Limb (tissue), 2 donors: Measurements from ENCODE around the gene LDAF1.
A peak's percentile ranks its signal among the peaks of the same experiment; 100 is the strongest.
"Not testable (repeated sequence)": the region's sequence is repeated elsewhere in the genome, so short reads cannot be mapped to it uniquely, and the experiment has no call there.

Source experiments
- DNase-seq, 2 donors: peaks; one replicate each; pipeline ENCODE4 v3.0.0-alpha.2; 2016; ENCODE audit errors: extremely low spot score in 2 of 2

Gene LDAF1

GRCh38 chr16:21162661-21163151, 4.2 kb downstream of the LDAF1 start:
- peak; percentile 31 to 85 for DNase-seq

GRCh38 chr16:21163576-21163975, 5.1 kb downstream of the LDAF1 start:
- no peak for DNase-seq

- no peak for DNase-seq
Observed at GRCh38 chr16:21164521-21165168, 6.2 kb downstream of the LDAF1 start.

GRCh38 chr16:21166561-21166961, 8.1 kb downstream of the LDAF1 start:
- no peak for DNase-seq

- DNase-seq: no peak
Observed at GRCh38 chr16:21167360-21167759, 8.9 kb downstream of the LDAF1 start.

- no peak for DNase-seq
Observed at GRCh38 chr16:21167929-21168602, 9.6 kb downstream of the LDAF1 start.

- DNase-seq: no peak
Observed at GRCh38 chr16:21169249-21169981, 10.9 kb downstream of the LDAF1 start.

GRCh38 chr16:21170116-21170515, 11.6 kb downstream of the LDAF1 start:
- not testable (repeated sequence) for DNase-seq

- DNase-seq: no peak
Observed at GRCh38 chr16:21172650-21173049, 14.2 kb downstream of the LDAF1 start.

GRCh38 chr16:21175397-21175796, 16.9 kb downstream of the LDAF1 start:
- DNase-seq: no peak

- no peak for DNase-seq
Observed at GRCh38 chr16:21179126-21179982, 20.9 kb downstream of the LDAF1 start.

GRCh38 chr16:21179983-21180365, 21.5 kb downstream of the LDAF1 start:
- no peak for DNase-seq

- DNase-seq: no peak
Observed at GRCh38 chr16:21183995-21184394, 25.5 kb downstream of the LDAF1 start.

- no peak for DNase-seq
Observed at GRCh38 chr16:21184834-21185233, 26.4 kb downstream of the LDAF1 start.

- no peak for DNase-seq
Observed at GRCh38 chr16:21185659-21186325, 27.3 kb downstream of the LDAF1 start.

GRCh38 chr16:21186326-21186691, 27.8 kb downstream of the LDAF1 start:
- DNase-seq: no peak

GRCh38 chr16:21189311-21189710, 30.8 kb downstream of the LDAF1 start:
- no peak for DNase-seq

- no peak for DNase-seq
Observed at GRCh38 chr16:21190013-21190412, 31.5 kb downstream of the LDAF1 start.

- no peak for DNase-seq
Observed at GRCh38 chr16:21190599-21190998, 32.1 kb downstream of the LDAF1 start.

GRCh38 chr16:21192991-21193390, 34.5 kb downstream of the LDAF1 start:
- DNase-seq: no peak

GRCh38 chr16:21194771-21195301, 36.4 kb downstream of the LDAF1 start:
- peak in 1 of 2 donors; percentile 29 for DNase-seq
